ENCODE data around the gene INTS2.

GRCh38 chr17:61974115-61974514 is 46.3 kb upstream of the INTS2 start:
- TF ChIP-seq CTCF (IDR thresholded peaks at IDR 0.05; ENCODE audit: insufficient read depth, low read length): no peak
- TF ChIP-seq POLR2AphosphoS5 (IDR thresholded peaks at IDR 0.05; ENCODE audit: low read depth): no peak
- TF ChIP-seq REST (IDR thresholded peaks at IDR 0.05; ENCODE audit: insufficient replicate concordance, low read depth): no peak
- no peak for TF ChIP-seq SPI1 (IDR thresholded peaks at IDR 0.05; ENCODE audit: borderline replicate concordance, low read depth)
